MM.1S (cell line): Measurements from ENCODE around the gene ZDHHC8.

Experiments used
- DNase-seq: peaks from one replicate; pipeline ENCODE4 v3.0.0-alpha.2; 2015
- H2AFZ ChIP-seq: fragments of 300-600 bp; sonication (generic); 2 replicates; pipeline ENCODE4 v1.6.0; 2016; ENCODE audit warnings: antibody characterized with exemption, low read length
- H3F3A ChIP-seq: fragments of 300-600 bp; sonication (generic); 2 replicates; pipeline ENCODE4 v1.6.1; 2016; ENCODE audit warnings: mild to moderate bottlenecking, antibody characterized with exemption, low read length, moderate library complexity, mixed read lengths; ENCODE audit not compliant: insufficient read depth
- H3K27ac ChIP-seq: fragments of 300-600 bp; sonication (generic); 2 replicates; pipeline ENCODE4 v1.5.1; 2016; ENCODE audit warnings: mild to moderate bottlenecking, low read length
- H3K27me3 ChIP-seq: fragments of 300-600 bp; sonication (generic); replicated peaks from 2 replicates; pipeline ENCODE4 v1.6.0; 2016; ENCODE audit warnings: low read length; ENCODE audit not compliant: insufficient read depth
- H3K36me3 ChIP-seq: fragments of 300-600 bp; sonication (generic); replicated peaks from 2 replicates; pipeline ENCODE4 v1.6.1; 2016; ENCODE audit warnings: mild to moderate bottlenecking, low read length, mixed read lengths; ENCODE audit not compliant: insufficient read depth
- H3K4me1 ChIP-seq: fragments of 300-600 bp; sonication (generic); 2 replicates; pipeline ENCODE4 v1.6.1; 2016; ENCODE audit warnings: low read length, mixed read lengths
- H3K4me2 ChIP-seq: fragments of 300-600 bp; sonication (generic); 2 replicates; pipeline ENCODE4 v1.6.0; 2016; ENCODE audit warnings: low read depth, low read length
- H3K4me3 ChIP-seq: fragments of 300-600 bp; sonication (generic); 2 replicates; pipeline ENCODE4 v1.5.1; 2016; ENCODE audit warnings: low read length, mixed read lengths
- H3K79me2 ChIP-seq: fragments of 300-600 bp; sonication (generic); 2 replicates; pipeline ENCODE4 v1.6.1; 2016; ENCODE audit warnings: mixed run types, low read length, mixed read lengths
- H3K9ac ChIP-seq: fragments of 300-600 bp; sonication (generic); 2 replicates; pipeline ENCODE4 v1.6.1; 2016; ENCODE audit warnings: low read length, mixed read lengths
- H3K9me2 ChIP-seq: fragments of 300-600 bp; sonication (generic); replicated peaks from 2 replicates; pipeline ENCODE4 v1.6.1; 2016; ENCODE audit warnings: mild to moderate bottlenecking, low read length, mixed read lengths; ENCODE audit not compliant: insufficient read depth
- H3K9me3 ChIP-seq: fragments of 300-600 bp; sonication (generic); replicated peaks from 2 replicates; pipeline ENCODE4 v1.6.1; 2016; ENCODE audit warnings: mild to moderate bottlenecking, low read length, mixed read lengths; ENCODE audit not compliant: insufficient read depth
- H4K20me1 ChIP-seq: fragments of 300-600 bp; sonication (generic); 2 replicates; pipeline ENCODE4 v1.6.1; 2016; ENCODE audit warnings: mild to moderate bottlenecking, low read length, moderate library complexity, mixed read lengths; ENCODE audit not compliant: insufficient read depth
- EZH2 ChIP-seq: fragments of 300-600 bp; sonication (generic); optimal IDR thresholded peaks from 2 replicates; pipeline ENCODE3; 2017; ENCODE audit warnings: low read depth, mild to moderate bottlenecking, antibody characterized with exemption, low read length, mixed read lengths
- EZH2phosphoT487 ChIP-seq: fragments of 300-600 bp; sonication (generic); IDR thresholded peaks from 2 replicates; pipeline ENCODE4 v1.6.1; 2018; ENCODE audit warnings: antibody characterized with exemption, low read length
- TF ChIP-seq, protein P1 (sequence below): fragments of 300-600 bp; sonication (generic); IDR thresholded peaks from 2 replicates; pipeline ENCODE4 v1.5.1; 2016; ENCODE audit warnings: antibody characterized with exemption, low read length, mixed read lengths

The ZDHHC8 gene

DNA sequence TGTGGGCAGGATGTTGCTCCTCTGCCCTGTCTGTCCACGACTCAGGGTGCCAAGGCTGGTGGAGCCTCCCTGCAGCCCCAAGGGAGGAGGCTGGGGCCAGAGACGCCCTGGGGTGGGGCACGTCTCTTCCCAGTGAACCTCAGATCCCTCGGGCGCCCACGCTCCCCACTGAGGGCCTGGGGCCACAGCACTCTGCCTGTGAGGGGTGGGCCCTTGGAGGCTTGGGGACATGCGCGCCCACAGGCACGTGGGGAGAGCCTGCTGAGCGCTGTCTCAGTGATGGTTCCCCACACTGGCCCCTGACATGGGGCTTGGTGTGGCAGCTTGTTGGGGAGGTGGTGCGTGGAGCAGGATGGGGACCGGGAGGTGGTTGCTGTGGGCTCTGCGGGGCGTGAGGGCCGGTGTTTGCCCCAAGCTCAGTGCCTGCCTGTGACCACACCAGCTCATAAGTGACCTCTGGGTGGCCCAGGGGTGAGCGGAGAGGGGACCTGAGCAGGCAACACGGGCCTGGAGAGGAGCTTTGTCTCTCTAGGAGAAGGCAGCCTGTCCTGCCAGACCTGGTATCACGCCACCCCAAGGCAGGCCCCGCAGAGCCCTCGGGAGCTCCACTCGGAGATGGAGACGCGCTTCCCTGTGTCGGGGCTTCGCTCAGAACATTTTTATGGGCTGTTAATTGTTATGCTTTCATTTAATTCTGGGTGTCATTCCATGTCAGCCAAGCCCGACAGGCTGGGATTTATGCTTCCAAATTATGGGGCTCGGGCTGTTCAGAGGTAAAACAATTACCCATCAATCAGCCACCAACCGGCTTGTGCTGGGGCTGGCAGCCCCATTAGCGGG is 46.7 kb downstream of the ZDHHC8 start:
- no peaks in the 10 kb centered on the region for H3F3A ChIP-seq
- TF ChIP-seq EZH2 (no peak), EZH2phosphoT487 (no peak)
- TF ChIP-seq, protein P1, sequence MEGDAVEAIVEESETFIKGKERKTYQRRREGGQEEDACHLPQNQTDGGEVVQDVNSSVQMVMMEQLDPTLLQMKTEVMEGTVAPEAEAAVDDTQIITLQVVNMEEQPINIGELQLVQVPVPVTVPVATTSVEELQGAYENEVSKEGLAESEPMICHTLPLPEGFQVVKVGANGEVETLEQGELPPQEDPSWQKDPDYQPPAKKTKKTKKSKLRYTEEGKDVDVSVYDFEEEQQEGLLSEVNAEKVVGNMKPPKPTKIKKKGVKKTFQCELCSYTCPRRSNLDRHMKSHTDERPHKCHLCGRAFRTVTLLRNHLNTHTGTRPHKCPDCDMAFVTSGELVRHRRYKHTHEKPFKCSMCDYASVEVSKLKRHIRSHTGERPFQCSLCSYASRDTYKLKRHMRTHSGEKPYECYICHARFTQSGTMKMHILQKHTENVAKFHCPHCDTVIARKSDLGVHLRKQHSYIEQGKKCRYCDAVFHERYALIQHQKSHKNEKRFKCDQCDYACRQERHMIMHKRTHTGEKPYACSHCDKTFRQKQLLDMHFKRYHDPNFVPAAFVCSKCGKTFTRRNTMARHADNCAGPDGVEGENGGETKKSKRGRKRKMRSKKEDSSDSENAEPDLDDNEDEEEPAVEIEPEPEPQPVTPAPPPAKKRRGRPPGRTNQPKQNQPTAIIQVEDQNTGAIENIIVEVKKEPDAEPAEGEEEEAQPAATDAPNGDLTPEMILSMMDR = no peak
- H3K36me3 ChIP-seq = no peaks in the 10 kb centered on the region
- H3K79me2 ChIP-seq = no peaks in the 10 kb centered on the region
- H3K4me2 ChIP-seq = no peak overlapping the region
- H4K20me1 ChIP-seq = no peaks in the 10 kb centered on the region
- no peak for DNase-seq
- H3K4me1 ChIP-seq = no peaks in the 10 kb centered on the region
- no peak overlapping the region for H3K9ac ChIP-seq
- peaks cover 98% of the 10 kb centered on the region for H3K27me3 ChIP-seq
- H3K27ac ChIP-seq = no peak overlapping the region
- H2AFZ ChIP-seq = no peak overlapping the region
- H3K9me3 ChIP-seq = no peaks in the 10 kb centered on the region
- H3K4me3 ChIP-seq = no peak overlapping the region
- no peaks in the 10 kb centered on the region for H3K9me2 ChIP-seq

DNA sequence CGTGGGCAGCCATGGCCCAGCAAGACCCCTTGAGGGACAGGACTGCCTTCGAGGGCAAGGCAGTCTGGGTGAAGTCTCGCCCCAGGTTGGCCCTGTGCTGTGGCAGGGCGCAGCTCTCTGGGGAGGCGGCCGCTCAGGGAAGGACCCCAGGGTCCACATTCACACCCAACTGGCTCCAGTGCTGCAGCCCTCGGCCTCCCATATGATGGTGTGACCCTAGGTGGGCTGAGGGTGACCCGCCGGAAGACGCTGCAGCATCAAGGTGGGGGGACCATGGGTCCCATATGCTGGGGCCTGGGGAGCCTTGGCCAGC is 47.3 kb downstream of the ZDHHC8 start:
- H3K79me2 ChIP-seq = no peaks in the 10 kb centered on the region
- no peaks in the 10 kb centered on the region for H3K9me3 ChIP-seq
- H3K27ac ChIP-seq = no peak overlapping the region
- peaks cover 98% of the 10 kb centered on the region for H3K27me3 ChIP-seq
- H3K4me1 ChIP-seq = no peaks in the 10 kb centered on the region
- no peak overlapping the region for H2AFZ ChIP-seq
- TF ChIP-seq EZH2phosphoT487 = no peak
- no peak overlapping the region for H3K4me3 ChIP-seq
- H3K9me2 ChIP-seq = no peaks in the 10 kb centered on the region
- no peak overlapping the region for H3K9ac ChIP-seq
- no peaks in the 10 kb centered on the region for H4K20me1 ChIP-seq
- no peak overlapping the region for H3K4me2 ChIP-seq
- DNase-seq = no peak
- H3F3A ChIP-seq = no peaks in the 10 kb centered on the region
- H3K36me3 ChIP-seq = no peaks in the 10 kb centered on the region

DNA sequence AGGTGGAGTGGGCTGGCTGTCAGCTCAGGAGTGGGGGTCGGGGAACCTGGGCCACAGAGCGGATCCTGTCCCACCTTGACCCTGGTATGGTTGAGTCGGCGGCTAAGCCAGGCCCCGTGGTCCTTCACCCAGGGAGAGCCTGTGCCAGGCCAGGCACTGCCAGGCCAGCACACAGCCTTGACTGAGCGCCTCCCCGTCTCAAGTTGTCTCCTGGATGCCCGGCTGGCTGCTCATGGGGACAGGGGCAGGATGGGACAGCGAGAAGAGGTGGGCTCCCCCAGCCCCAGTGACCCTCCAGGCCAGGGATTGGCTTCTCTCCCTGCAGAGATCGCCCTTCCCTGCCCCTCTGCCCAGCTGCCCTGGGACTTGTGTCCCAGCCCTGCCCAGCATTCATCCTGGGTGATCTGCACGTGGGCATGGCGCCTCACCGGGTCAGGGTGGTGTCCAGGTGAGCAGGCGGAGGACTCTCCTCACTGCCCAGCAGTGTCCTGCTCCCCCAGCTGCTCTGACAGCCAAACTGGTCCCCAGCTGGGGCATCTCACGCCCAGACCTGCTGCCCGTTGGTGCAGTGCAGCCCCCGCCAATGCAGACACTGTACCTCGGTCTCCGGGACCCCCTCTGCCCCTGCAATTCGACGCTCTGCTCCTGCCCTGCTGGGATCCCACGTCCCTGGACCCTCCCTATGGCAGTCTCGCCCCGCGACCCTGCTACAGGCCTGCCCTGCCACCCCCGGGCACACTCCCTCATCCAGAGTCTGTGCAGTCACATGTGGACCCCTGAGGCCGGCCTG is 48.0 kb downstream of the ZDHHC8 start:
- H3K4me1 ChIP-seq = no peaks in the 10 kb centered on the region
- no peaks in the 10 kb centered on the region for H3K79me2 ChIP-seq
- H3K27ac ChIP-seq = no peak overlapping the region
- no peaks in the 10 kb centered on the region for H3K36me3 ChIP-seq
- H3K4me3 ChIP-seq = no peak overlapping the region
- no peaks in the 10 kb centered on the region for H3K9me2 ChIP-seq
- H3K27me3 ChIP-seq = peaks cover 96% of the 10 kb centered on the region
- no peak overlapping the region for H2AFZ ChIP-seq
- no peak overlapping the region for H3K9ac ChIP-seq
- no peaks in the 10 kb centered on the region for H3K9me3 ChIP-seq
- no peaks in the 10 kb centered on the region for H3F3A ChIP-seq
- TF ChIP-seq EZH2phosphoT487 (no peak), EZH2 (no peak)
- H4K20me1 ChIP-seq = no peaks in the 10 kb centered on the region
- no peak for DNase-seq
- no peak overlapping the region for H3K4me2 ChIP-seq

DNA sequence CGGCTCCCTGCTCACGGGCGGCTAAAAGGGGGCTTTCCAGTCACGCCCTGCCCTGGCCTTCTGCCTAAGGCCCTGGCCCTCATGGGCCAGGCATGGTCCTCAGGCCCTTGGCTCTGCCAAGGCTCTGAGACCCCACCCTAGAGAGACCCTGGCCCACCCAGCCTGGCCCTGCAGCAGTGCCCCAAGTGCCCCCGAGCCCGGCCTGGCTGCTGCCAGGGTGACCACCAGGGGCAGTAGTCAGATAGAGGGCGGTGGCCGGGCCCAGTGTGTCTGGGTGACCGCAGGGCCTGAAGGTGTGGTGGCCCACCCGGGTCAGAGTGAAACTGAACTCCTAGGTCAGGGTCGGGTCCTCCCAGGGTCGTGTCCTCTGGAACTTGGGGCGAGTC is 48.6 kb downstream of the ZDHHC8 start:
- H4K20me1 ChIP-seq = no peaks in the 10 kb centered on the region
- no peaks in the 10 kb centered on the region for H3K9me2 ChIP-seq
- no peak for DNase-seq
- no peaks in the 10 kb centered on the region for H3K36me3 ChIP-seq
- no peak overlapping the region for H3K4me3 ChIP-seq
- no peaks in the 10 kb centered on the region for H3F3A ChIP-seq
- no peak overlapping the region for H3K27ac ChIP-seq
- peaks cover 96% of the 10 kb centered on the region for H3K27me3 ChIP-seq
- no peak for TF ChIP-seq EZH2
- TF ChIP-seq, protein P1 = peak; percentile 30
- no peaks in the 10 kb centered on the region for H3K79me2 ChIP-seq
- no peaks in the 10 kb centered on the region for H3K9me3 ChIP-seq
- H3K4me1 ChIP-seq = no peaks in the 10 kb centered on the region
- H3K4me2 ChIP-seq = no peak overlapping the region
- H3K9ac ChIP-seq = no peak overlapping the region
- no peak overlapping the region for H2AFZ ChIP-seq
